Activated CD8-positive, alpha-beta memory T cell treated with anti-CD3 and anti-CD28 coated beads for 24 hours (primary cell): ENCODE data around the gene PSMD6.

Source experiments
- DNase-seq: peaks from one replicate; pipeline ENCODE4 v3.0.0-alpha.2; 2020

PSMD6 gene

GRCh38 chr3:64042952-64043351 lies 19.7 kb upstream of the PSMD6 start:
- no peak for DNase-seq

- no peak for DNase-seq
Observed at GRCh38 chr3:64039981-64040733, 16.9 kb upstream of the PSMD6 start.

- no peak for DNase-seq
Observed at GRCh38 chr3:64039332-64039731, 16.0 kb upstream of the PSMD6 start.

- DNase-seq, result no peak
Observed at GRCh38 chr3:64038253-64038767, 15.0 kb upstream of the PSMD6 start.

DNA sequence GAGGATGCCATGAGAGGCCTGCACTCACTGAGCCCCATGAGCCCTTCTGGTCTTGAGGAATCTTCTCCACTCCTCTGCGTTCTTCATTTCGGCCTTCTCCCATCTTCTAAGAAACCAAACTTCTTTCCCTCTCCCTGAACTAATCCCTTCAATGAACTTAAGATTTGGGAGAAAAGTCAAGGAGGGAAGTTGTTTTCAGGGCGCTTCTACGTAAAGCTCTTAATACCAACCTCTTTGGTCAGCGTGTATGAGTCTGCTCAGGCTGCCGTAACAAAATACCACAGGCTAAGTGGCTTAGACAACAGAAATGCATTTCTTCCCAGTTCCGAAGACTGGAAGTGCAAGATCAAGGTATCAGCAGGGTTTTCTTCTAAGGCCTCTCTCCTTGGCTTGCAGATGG lies 13.8 kb upstream of the PSMD6 start:
- DNase-seq, result no peak

DNA sequence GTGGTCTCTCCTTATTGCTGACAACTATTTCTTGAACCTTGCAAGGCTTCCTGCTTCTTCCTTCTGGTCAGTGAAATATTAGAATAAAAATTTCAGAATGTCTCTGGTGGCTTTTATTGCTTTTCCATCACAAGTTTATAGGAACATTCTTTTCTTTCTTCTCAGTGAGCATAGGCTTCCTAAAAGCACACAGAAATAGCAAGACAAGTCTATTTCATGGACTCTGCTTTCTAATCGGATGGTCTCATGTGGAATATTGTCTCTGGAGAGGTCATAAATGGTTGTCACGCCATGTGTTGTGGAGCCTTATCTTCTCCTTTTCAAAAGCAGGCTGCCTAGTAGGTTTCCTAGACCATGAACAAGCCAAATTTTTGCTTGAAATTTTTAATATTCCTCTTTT lies 9.8 kb upstream of the PSMD6 start:
- DNase-seq, result no peak

DNA sequence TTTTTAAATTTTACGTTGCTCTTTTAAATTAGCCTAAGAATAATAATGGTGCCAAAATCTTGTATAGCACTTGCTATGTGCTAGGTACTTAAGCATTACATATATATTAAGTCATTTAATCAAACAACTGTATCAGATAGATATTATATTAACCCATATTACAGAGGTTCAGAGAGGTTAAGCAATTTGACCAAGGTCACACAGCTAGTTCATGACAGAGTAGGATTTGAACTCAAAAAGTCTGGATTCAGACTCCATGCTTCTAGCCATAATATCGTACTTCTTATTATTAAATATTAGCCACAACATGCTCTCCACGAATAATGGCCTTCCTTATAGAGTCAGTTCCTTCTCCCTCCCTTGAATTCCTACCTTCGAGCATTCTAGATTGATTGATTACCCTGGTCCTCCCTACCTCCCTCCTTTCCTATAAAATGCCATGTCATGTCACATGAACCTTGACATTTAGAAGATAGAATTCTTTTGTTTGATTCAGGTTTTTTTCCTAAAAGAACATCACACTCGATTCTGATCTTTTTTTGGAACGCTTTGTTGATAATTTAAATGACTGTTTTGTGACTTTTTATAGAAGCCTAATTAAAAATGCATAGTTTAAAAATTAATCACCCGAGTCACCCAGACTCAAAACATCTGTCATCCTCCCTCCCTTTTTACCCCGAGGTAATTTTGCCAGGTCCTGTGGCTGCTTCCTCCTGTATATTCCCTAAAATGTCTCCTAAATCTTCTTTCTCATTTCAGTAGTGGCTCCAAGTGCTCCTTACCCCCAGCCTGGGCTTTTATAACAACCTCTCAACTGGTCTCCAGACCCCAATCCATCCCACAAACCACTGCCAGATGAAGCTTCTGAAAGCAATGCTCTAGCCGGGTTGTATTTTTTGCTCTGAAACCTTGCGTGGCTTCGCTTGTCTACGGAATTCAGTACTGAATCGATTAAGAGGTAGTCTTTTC lies 8.5 kb upstream of the PSMD6 start:
- DNase-seq, result no peak

DNA sequence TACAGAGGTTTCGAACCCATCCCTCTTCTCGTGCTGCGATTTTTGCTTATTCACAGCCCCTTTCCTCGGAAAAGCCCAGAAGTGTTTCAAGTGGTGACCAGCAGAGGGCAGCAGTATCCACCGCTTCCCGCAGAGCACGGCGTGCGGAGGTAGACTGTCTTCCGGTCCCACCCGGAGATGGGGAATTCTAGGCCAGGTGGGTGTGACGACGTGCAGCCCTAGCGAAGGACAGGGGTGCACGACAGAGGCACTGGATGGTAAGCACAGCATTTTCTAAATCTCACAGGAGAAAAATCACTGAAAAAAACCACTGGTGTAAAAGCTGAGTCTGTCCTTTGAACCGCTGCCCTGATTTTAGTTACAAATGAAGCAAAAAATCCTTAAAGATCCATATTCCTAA lies 7.4 kb upstream of the PSMD6 start:
- DNase-seq, result peak; percentile 88

GRCh38 chr3:64029287-64029686 lies 6.0 kb upstream of the PSMD6 start:
- DNase-seq, result no peak

DNA sequence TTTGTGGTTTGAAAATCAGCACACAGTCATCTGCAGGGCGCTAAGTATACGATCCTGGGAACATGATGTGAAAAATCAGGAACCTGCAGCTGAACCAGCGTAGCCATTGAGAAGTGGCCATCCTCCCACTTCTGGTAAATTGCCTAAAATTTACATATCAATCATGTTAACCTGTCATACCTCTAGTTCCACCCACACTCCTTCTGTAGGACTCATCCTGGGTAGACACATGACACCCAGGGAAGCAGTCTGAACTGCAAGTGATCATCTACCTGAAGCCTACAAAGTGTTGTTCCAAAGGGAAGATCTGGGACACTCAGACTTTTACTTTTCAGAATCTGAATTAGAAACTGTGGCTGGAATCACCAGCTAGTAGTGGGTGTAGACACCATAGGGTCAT lies 5.5 kb upstream of the PSMD6 start:
- DNase-seq, result no peak

DNA sequence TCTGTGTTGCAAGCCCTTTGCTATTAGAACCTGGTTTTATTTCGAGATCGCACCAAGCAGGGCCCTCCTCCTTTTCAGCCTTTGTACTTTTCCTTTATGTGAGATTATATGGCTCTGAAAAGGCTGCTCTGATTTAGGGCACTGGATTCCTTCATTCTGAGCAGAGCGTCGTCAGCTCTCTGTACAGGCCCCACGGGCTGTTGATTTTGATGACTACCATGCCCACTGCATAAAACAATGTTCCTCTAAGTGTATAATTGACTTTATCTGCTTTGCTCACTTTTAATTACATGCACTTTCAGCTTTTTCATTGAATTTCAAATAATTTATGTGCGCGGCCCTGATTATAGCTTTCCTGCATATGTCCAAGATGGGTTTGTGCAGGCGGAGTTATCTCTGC lies 4.4 kb upstream of the PSMD6 start:
- no peak for DNase-seq

DNA sequence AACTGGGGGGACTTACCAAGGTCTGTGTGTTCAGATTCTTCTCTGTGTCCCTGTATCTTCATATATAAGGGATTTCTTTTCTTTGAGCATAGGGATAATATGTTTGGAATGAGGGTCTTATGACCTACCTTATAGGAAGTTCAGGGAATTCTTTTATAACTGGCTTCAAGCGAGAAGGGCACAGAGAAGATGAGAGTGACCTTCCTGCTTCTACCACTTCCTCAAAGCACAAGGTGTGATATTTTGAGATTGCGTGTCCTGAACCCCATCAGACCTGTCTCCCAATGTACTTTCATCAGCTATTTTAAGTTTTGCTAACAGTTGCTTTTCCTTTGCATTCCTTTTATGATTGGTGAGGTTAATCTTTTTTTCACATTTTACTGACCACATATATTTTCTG lies 3.1 kb upstream of the PSMD6 start:
- DNase-seq, result no peak

GRCh38 chr3:64023861-64024223 lies 548 bp upstream of the PSMD6 start:
- no peak for DNase-seq

- no peak for DNase-seq
Observed at GRCh38 chr3:64022451-64023186, 675 bp downstream of the PSMD6 start.

DNA sequence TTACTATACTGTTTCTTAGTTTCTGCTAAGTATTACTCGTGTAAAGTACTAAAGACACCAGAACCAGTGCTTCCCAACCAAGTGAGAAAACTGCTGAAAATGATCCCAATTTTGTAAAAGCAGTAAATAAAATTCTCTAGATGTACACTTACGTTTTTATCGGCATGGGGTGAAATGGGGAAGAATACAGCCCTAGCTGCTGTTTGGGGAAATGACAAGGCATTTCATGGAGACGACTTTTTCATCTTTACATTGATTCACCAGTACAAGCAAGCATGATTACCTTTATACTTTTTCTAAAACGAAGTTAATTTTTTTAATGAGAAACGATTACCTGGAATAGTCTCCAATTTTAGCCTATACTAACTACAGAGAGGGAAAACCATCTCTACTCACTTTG lies 1.4 kb downstream of the PSMD6 start:
- DNase-seq, result no peak

DNA sequence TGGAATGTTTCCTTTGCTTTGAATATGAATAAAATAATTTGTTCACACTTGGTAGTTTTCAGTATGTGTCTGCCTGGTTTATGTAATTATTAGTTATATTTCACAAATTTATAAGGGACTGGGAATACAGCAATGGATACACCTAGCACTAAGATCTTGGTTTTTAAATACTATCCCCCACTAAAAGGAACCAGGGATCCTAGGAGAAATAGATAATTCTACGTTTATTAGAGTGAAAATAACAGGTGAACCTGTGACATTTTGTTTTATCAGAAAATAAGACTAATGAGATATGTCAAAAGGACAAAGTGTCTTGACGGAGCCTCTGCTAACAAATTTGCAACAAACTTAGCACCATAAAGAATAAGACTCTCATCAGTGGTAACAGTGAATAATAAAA lies 3.4 kb downstream of the PSMD6 start:
- no peak for DNase-seq

DNA sequence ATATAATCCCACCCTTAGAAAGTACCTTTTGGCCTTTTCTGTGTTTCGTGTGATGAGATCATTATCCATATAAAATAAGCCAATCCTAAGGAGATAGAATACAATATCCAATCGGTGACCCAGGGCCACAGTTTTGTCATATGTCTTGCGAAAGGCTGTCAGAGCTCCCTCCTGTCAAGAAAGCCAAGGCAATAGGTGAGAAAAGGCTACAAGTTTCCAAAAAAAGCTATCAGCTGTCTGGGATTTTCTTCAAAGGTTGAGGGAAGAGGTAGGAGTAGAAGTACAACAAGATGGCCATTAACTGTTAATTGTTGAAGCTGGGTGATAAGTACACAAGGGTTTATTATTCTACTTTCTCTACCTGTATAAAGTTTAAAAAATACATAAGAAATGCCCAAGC lies 4.0 kb downstream of the PSMD6 start:
- no peak for DNase-seq

DNA sequence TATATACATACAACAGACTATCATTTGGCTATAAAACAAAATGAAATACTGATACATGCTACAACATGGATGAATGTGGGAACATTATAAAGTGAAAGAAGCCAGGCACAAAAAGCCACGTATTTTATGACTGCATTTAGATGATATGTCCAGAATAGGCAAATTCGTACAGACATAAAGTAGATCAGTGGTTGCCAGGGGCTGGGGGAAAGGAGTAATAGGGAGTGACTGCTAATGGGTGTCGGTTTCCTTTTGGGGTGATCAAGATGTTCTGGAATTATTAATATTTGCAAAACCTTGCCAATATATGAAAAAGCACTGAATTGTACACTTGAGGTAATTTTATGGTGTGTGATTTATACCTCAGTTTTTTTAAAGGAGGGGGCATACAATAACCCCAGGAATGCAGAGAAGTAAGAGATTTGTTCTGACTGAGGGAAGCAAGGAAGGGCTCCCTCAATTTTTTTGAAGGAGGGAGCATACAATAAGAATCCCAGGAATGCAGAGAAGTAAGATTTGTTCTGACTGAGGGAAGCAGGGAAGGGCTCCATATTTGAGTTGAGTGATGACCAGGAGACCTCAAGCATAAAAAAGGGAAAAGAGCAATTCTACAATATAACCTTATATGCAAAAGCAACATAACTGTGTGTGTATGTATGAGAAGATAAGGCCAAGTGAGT lies 6.2 kb downstream of the PSMD6 start:
- DNase-seq, result no peak

DNA sequence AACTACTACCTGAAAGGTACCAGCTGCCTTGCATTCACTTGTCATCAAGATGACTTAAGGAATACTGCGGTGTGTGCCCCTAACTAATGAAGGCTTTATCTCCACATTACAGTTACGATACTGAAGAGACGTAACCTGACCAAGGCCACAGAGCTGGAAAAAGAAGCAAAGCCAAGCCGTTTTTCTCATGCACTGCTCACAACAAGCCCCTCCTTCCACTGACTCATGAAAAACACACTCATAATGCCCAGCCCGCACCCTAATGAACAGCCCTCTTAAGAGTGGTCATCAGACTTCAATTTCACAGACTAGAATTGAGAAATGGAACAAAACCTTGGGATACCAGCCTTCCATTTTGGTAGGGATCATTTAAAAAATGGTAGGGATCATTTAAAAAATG lies 11.6 kb downstream of the PSMD6 start:
- DNase-seq, result no peak

DNA sequence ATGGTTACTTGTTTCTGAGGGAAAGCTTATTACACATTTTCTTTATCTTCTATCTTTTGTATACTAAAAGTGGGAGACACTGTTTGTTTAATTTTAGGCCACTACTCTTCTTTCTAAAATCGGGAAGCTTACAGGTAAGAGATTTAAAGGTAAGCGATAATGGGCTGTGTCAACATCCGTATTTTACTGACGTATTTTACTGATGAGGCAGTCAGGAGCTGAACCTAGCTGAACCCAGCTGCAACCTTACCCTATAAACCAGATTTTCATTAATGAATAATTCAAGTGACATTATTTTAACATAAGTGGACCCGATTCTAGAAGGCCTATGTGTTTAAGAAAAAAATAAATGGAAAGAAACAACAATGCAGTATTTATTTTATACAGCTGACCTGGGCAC lies 13.1 kb downstream of the PSMD6 start:
- no peak for DNase-seq

DNA sequence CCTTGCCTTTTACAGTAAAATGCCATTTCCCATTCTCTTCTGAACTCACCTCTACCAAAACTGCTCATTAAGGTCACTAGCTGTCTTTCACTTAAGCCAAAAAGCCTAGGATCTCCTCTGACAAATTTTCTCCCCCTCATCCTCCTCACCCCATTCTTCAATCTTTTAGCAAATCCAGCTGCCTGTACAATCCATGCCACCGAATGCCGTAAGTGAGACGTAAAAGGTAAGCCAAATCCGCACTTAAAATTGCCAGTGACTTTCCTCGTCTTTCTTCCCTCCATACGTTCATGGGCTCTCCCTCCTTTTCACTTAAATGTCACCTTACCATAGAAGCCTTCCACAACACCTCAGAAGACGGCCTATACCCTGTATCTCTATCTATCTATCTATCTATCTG lies 13.8 kb downstream of the PSMD6 start:
- no peak for DNase-seq

GRCh38 chr3:64008487-64009351 lies 14.6 kb downstream of the PSMD6 start:
- DNase-seq, result no peak
